K562 (cell line): Measurements from ENCODE around the gene C6orf89. TPM values are rescaled to one million over a fixed set of nuclear protein-coding genes. Genes with fewer than 3 reads are reported as not detected.

Source experiments
- CBX2 ChIP-seq: fragments of 200-600 bp; sonication (generic); IDR thresholded peaks from one replicate; pipeline ENCODE4 v1.6.1; 2012; ENCODE audit warnings: mild to moderate bottlenecking, low read length, inconsistent platforms; ENCODE audit not compliant: insufficient read depth, poor library complexity, severe bottlenecking
- ESRRA ChIP-seq: fragments of 450-650 bp; IDR thresholded peaks from 2 replicates; pipeline ENCODE4 v1.6.1; 2014; ENCODE audit warnings: low read depth, mild to moderate bottlenecking, moderate library complexity, borderline replicate concordance
- FOSL1 ChIP-seq: fragments of 200-800 bp; sonication (Bioruptor generic); conservative IDR thresholded peaks from 2 replicates; pipeline ENCODE4 v1.6.1; 2016; ENCODE audit warnings: missing genetic modification characterization, missing compliant biosample characterization
- FOXA3 ChIP-seq, 2 experiments: fragments of 450-650 bp in 1 of 2; sonication (generic) in 1 of 2; formaldehyde crosslinking; IDR thresholded peaks in 1 of 2; conservative IDR thresholded peaks in 1 of 2; 2 replicates each; pipeline versions ENCODE4 v1.4.0 to v1.8.0; 2020 to 2022; ENCODE audit warnings: mild to moderate bottlenecking in 2 of 2, missing genetic modification reagents in 1 of 2
- HCFC1 ChIP-seq: IDR thresholded peaks from 2 replicates; pipeline ENCODE4 v1.6.1; 2012; ENCODE audit warnings: low read depth, low read length, improper control_type of control experiment
- MTA3 ChIP-seq: fragments of 450-650 bp; formaldehyde crosslinking; IDR thresholded peaks from 2 replicates; pipeline ENCODE4 v1.6.1; 2017; ENCODE audit warnings: mild to moderate bottlenecking, borderline replicate concordance
- MYC ChIP-seq, 2 experiments: fragments of 250-450 bp in 1 of 2; sonication (Bioruptor Pico) in 1 of 2; IDR thresholded peaks; 2 replicates each; pipeline versions ENCODE4 v1.5.1 to v1.6.1; 2012 to 2021; ENCODE audit warnings: low read depth in 2 of 2, borderline replicate concordance in 1 of 2, improper control_type of control experiment in 1 of 2, low read length in 1 of 2, mild to moderate bottlenecking in 1 of 2, moderate library complexity in 1 of 2
- PURB ChIP-seq: sonication (generic); formaldehyde crosslinking; IDR thresholded peaks from 2 replicates; pipeline ENCODE4 v1.9.0; 2021; ENCODE audit warnings: low read depth, mild to moderate bottlenecking, missing genetic modification reagents
- SAFB2 ChIP-seq: fragments of 200-400 bp; formaldehyde crosslinking; IDR thresholded peaks from 2 replicates; pipeline ENCODE4 v1.6.1; 2018; ENCODE audit warnings: borderline replicate concordance, low read length, low read depth, moderate library complexity; ENCODE audit not compliant: severe bottlenecking
- SNRNP70 ChIP-seq: fragments of 200-400 bp; formaldehyde crosslinking; optimal IDR thresholded peaks from 2 replicates; pipeline ENCODE3; 2017; ENCODE audit warnings: low read depth, low read length
- TFAM ChIP-seq: fragments of 250-450 bp; sonication (Bioruptor Pico); conservative IDR thresholded peaks from 2 replicates; pipeline ENCODE4 v1.5.0; 2021; ENCODE audit warnings: mild to moderate bottlenecking, moderate library complexity
- ZNF263 ChIP-seq: sonication (generic); formaldehyde crosslinking; IDR thresholded peaks from 2 replicates; pipeline ENCODE4 v1.8.0; 2022; ENCODE audit warnings: mild to moderate bottlenecking, missing genetic modification reagents, borderline replicate concordance
- ZNF75A ChIP-seq: fragments of 450-650 bp; formaldehyde crosslinking; IDR thresholded peaks from 2 replicates; pipeline ENCODE4 v1.4.0; 2020; ENCODE audit warnings: mild to moderate bottlenecking
- polyA plus RNA-seq, 8 experiments: library from polyadenylated mRNA; depleted of rRNA in 4 of 8; stranded (reverse) in 5 of 8; unstranded in 3 of 8; fragments of >200 nt; fragmentation: Nextera tagmentation in 2 of 8; fragmentation: Illumina TruSeq in 1 of 8; extraction: Ambion mirVana in 2 of 8; extraction: Trizol in 1 of 8; gene quantifications; 2 replicates each; pipeline versions ENCODE4 v1.2.1 to v1.2.3, GENCODE V29; 2011 to 2014; ENCODE audit warnings: inconsistent platforms in 1 of 8, missing spikeins in 1 of 8
- total RNA-seq, 7 experiments: library from RNA; depleted of rRNA in 6 of 7; stranded (reverse); fragments of >200 nt in 6 of 7; fragmentation: Illumina TruSeq in 2 of 7; extraction: Trizol in 2 of 7; gene quantifications; 2 replicates each; pipeline versions ENCODE4 v1.2.1 to v1.2.3, GENCODE V29; 2011 to 2021; ENCODE audit warnings: low replicate concordance in 1 of 7
- TF ChIP-seq, protein P1 (sequence below): IDR thresholded peaks from 2 replicates; pipeline ENCODE4 v1.6.1; 2011; ENCODE audit warnings: borderline replicate concordance, low read depth, mild to moderate bottlenecking, moderate library complexity, low read length; ENCODE audit not compliant: insufficient read depth, poor library complexity, severe bottlenecking
- TF ChIP-seq, protein P2 (sequence below): fragments of 250-450 bp; sonication (Bioruptor Pico); IDR thresholded peaks from 2 replicates; pipeline ENCODE4 v1.8.0; 2021; ENCODE audit warnings: moderate library complexity, mild to moderate bottlenecking, inconsistent platforms
- TF ChIP-seq, protein P3 (sequence below): sonication (generic); formaldehyde crosslinking; IDR thresholded peaks from 2 replicates; pipeline ENCODE4 v1.8.1; 2023; ENCODE audit warnings: mild to moderate bottlenecking, missing genetic modification reagents, moderate library complexity

Gene C6orf89
- total and polyA plus RNA-seq, 9 of the 15 experiments (the other 6 are each of a cell fraction or from before 2014, with no cell fraction given) = 35.2 to 111 (median 58.5) TPM

DNA sequence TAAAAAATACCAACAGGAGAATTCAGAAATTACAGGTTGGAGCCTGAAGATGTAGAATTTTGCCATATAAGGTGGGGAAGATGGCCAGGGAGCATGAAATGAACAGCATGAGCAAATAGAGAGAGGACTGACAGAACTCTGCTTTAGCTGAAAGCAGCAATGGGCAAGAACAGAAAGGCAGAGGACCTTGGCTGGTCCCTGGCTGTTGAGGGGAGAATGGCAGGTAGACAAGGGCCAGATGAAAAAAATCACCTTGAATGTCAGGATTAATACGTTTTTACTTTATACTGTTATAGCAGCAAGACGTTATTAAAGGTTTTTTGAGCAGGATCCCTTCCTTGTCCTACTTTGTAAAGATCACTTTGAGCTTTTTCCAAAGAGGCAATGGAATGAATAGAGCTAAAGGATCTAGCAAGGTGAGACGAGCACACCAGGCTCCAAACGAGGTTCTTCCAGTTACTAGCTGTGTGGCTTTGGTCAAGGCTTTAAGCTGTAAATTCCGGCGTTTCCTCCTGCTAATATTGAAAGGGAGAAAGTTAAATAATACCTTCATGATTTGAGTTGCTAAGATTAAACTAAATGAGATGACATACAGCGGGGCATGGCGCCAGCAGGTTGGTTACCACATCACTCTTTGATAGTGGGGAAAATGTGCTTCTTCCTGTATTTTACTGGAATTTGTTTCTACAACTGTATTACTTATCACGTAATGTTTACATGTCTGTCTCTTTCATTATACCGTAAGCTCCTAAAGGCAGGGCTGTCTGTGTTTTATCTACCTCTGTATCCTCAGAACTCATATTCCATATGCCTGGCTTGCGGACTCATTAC, 11.9 kb upstream of the C6orf89 start (continued):
- TF ChIP-seq, protein P1, sequence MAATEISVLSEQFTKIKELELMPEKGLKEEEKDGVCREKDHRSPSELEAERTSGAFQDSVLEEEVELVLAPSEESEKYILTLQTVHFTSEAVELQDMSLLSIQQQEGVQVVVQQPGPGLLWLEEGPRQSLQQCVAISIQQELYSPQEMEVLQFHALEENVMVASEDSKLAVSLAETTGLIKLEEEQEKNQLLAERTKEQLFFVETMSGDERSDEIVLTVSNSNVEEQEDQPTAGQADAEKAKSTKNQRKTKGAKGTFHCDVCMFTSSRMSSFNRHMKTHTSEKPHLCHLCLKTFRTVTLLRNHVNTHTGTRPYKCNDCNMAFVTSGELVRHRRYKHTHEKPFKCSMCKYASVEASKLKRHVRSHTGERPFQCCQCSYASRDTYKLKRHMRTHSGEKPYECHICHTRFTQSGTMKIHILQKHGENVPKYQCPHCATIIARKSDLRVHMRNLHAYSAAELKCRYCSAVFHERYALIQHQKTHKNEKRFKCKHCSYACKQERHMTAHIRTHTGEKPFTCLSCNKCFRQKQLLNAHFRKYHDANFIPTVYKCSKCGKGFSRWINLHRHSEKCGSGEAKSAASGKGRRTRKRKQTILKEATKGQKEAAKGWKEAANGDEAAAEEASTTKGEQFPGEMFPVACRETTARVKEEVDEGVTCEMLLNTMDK = no peak
- 0 out of 2 replicates have a peak, but pooled peaks have one; percentile 0 for TF ChIP-seq HCFC1
- TF ChIP-seq, protein P2, sequence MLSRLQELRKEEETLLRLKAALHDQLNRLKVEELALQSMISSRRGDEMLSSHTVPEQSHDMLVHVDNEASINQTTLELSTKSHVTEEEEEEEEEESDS = no peak
- no peak for TF ChIP-seq CBX2
- TF ChIP-seq MYC (IDR thresholded peaks at IDR 0.05; ENCODE audit: low read depth, low read length) = no peak
- no peak for TF ChIP-seq MYC (CRISPR knock-in tag; IDR thresholded peaks at IDR 0.05; ENCODE audit: borderline replicate concordance, low read depth)
- TF ChIP-seq SAFB2 = no peak
- TF ChIP-seq ZNF263 (CRISPR knock-in tag) = 0 out of 2 replicates have a peak, but pooled peaks have one; percentile 2
- TF ChIP-seq SNRNP70 = no peak
- no peak for TF ChIP-seq MTA3
- no peak for TF ChIP-seq ESRRA
- no peak for TF ChIP-seq TFAM (CRISPR knock-in tag)
- TF ChIP-seq FOXA3 (CRISPR knock-in tag; conservative IDR thresholded peaks at IDR 0.05 in 1 of 2, IDR thresholded peaks at IDR 0.05 in 1 of 2) = 0 out of 4 replicates have a peak, but pooled peaks of 1 of the 2 experiments have one; percentile 9
- TF ChIP-seq PURB (CRISPR knock-in tag) = no peak
- peak; percentile 9; the same call in 1 of the 2 replicates for TF ChIP-seq FOSL1
- TF ChIP-seq, protein P3, sequence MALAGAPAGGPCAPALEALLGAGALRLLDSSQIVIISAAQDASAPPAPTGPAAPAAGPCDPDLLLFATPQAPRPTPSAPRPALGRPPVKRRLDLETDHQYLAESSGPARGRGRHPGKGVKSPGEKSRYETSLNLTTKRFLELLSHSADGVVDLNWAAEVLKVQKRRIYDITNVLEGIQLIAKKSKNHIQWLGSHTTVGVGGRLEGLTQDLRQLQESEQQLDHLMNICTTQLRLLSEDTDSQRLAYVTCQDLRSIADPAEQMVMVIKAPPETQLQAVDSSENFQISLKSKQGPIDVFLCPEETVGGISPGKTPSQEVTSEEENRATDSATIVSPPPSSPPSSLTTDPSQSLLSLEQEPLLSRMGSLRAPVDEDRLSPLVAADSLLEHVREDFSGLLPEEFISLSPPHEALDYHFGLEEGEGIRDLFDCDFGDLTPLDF = no peak
- no peak for TF ChIP-seq ZNF75A (CRISPR knock-in tag)
